PC-3 (cell line): Measurements from ENCODE around the gene TCF7L1. TPM values are rescaled to one million over a fixed set of nuclear protein-coding genes. Genes with fewer than 3 reads are reported as not detected.

Experiments used
- ATAC-seq: fragments of 200-7000 bp; cut with Tn5 transposase; 2 replicates; pipeline ENCODE4 v1.9.1; 2020; ENCODE audit warnings: mild to moderate bottlenecking, moderate library complexity
- BruUV-seq: library from RNA; stranded (reverse); fragments of 400-500 nt; replicated peaks from 2 replicates; lab custom pipeline; 2021; lab: Mats Ljungman, UMichigan
- CTCF ChIA-PET: fragments of 300-600 bp; sonication (Branson Sonifier 250); formaldehyde crosslinking; loops from one replicate; lab custom pipeline; 2022; ENCODE audit warnings: antibody characterized with exemption; lab: Charles Lee
- POLR2A ChIA-PET: fragments of 300-600 bp; sonication (Branson Sonifier 250); formaldehyde crosslinking; loops from one replicate; lab custom pipeline; 2022; ENCODE audit warnings: antibody characterized with exemption; ENCODE audit not compliant: unreplicated experiment; lab: Charles Lee
- DNase-seq: peaks from one replicate; pipeline ENCODE4 v3.0.0-alpha.2; 2015
- H2AFZ ChIP-seq: fragments of 300-600 bp; sonication (generic); 2 replicates; pipeline ENCODE4 v1.6.0; 2016; ENCODE audit warnings: antibody characterized with exemption, low read length
- H3F3A ChIP-seq: fragments of 300-600 bp; sonication (generic); one replicate; pipeline ENCODE4 v1.6.0; 2017; ENCODE audit warnings: antibody characterized with exemption, low read length, control low read depth, mild to moderate bottlenecking; ENCODE audit not compliant: unreplicated experiment
- H3K27ac ChIP-seq: fragments of 300-600 bp; sonication (generic); 2 replicates; pipeline ENCODE4 v1.5.1; 2016; ENCODE audit warnings: mild to moderate bottlenecking, low read length
- H3K27me3 ChIP-seq: fragments of 300-600 bp; sonication (generic); 2 replicates; pipeline ENCODE4 v1.6.1; 2016; ENCODE audit warnings: low read length, mixed read lengths
- H3K36me3 ChIP-seq: fragments of 300-600 bp; sonication (generic); 2 replicates; pipeline ENCODE4 v1.6.1; 2016; ENCODE audit warnings: low read depth, mixed run types, low read length, mixed read lengths
- H3K4me1 ChIP-seq: fragments of 300-600 bp; sonication (generic); 2 replicates; pipeline ENCODE4 v1.5.1; 2016; ENCODE audit warnings: low read length; ENCODE audit not compliant: insufficient read depth
- H3K4me2 ChIP-seq: fragments of 300-600 bp; sonication (generic); 2 replicates; pipeline ENCODE4 v1.6.0; 2016; ENCODE audit warnings: low read length
- H3K4me3 ChIP-seq: fragments of 300-600 bp; sonication (generic); 2 replicates; pipeline ENCODE4 v1.5.1; 2016; ENCODE audit warnings: mild to moderate bottlenecking, low read length, mixed read lengths
- H3K79me2 ChIP-seq: fragments of 300-600 bp; sonication (generic); 2 replicates; pipeline ENCODE4 v1.6.1; 2017; ENCODE audit warnings: low read length, mixed read lengths
- H3K9ac ChIP-seq: fragments of 300-600 bp; sonication (generic); 2 replicates; pipeline ENCODE4 v1.6.0; 2016; ENCODE audit warnings: mild to moderate bottlenecking, low read length
- H3K9me2 ChIP-seq: fragments of 300-600 bp; sonication (generic); replicated peaks from 2 replicates; pipeline ENCODE4 v1.6.1; 2016; ENCODE audit warnings: mixed run types, low read length, mixed read lengths
- H3K9me3 ChIP-seq: fragments of 300-600 bp; sonication (generic); 2 replicates; pipeline ENCODE4 v1.6.1; 2016; ENCODE audit warnings: low read length, mixed read lengths
- H4K20me1 ChIP-seq: fragments of 300-600 bp; sonication (generic); 2 replicates; pipeline ENCODE4 v1.6.1; 2016; ENCODE audit warnings: low read length, mixed read lengths
- EZH2 ChIP-seq: fragments of 300-600 bp; sonication (generic); IDR thresholded peaks from one replicate; pipeline ENCODE4 v1.6.1; 2017; ENCODE audit warnings: antibody characterized with exemption, mild to moderate bottlenecking, low read length; ENCODE audit not compliant: unreplicated experiment
- EZH2phosphoT487 ChIP-seq: fragments of 300-600 bp; sonication (generic); IDR thresholded peaks from 2 replicates; pipeline ENCODE4 v1.6.1; 2018; ENCODE audit warnings: mild to moderate bottlenecking, antibody characterized with exemption, low read length, borderline replicate concordance
- intact Hi-C: fragments of 100-400 bp; cut with micrococcal nuclease; formaldehyde crosslinking; loops from 2 replicates; pipeline ENCODE4 v1.9.0; 2023
- total RNA-seq: library from RNA; depleted of rRNA; stranded (reverse); fragments of >200 nt; gene quantifications from 2 replicates; pipeline ENCODE4 v1.2.3, GENCODE V29; 2014
- TF ChIP-seq, protein P1 (sequence below): fragments of 300-600 bp; sonication (generic); conservative IDR thresholded peaks from 2 replicates; pipeline ENCODE4 v1.5.1; 2017; ENCODE audit warnings: antibody characterized with exemption, low read depth, mild to moderate bottlenecking, low read length

TCF7L1 gene
- total RNA-seq, 1 experiment from 2014 or later, result 1.8 TPM

DNA sequence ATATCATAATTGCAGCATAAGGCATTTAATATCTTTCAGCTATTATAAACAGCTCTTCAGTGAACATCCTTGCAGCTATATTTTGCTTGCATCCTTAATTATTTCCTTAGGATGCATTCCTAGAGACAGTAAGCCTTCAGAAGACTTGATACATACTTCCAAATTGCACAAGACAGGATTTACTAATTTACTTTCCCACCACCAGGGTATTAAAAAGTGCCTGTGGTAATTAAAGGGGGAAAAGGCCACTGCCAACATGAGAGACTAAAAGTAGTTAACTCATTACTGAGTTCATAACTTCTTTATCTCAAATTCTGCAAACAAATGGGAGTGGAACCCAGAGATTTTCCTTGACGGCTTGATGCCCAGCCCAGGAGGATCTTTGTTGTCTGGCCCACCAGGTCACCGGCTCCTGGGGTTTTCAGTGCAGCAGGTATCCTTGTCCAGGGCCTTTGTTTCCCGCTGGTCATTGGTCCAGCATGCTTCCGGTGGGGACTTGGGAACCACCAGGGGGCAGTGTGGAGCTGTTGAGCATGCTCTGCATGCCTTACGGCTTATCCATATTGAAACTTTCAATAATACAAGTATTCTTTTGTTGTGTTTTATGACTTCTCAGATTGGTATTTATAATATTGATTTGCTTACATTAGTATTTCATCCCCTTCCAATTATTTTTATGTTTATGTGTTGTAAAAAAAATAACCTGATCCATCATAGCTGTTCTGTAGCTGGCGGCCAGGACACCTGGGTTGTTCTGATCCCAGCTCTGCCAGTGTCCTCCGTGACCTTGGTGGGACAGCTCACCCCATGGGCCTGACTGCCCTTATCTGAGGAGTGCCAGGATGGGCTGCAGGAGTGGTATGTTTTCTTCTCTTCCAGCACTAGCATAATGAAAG lies 133.2 kb downstream of the TCF7L1 start:
- Histone ChIP-seq H3K4me1 (no peaks in the 10 kb centered on the region), H3K79me2 (no peaks in the 10 kb centered on the region), H3K36me3 (no peaks in the 10 kb centered on the region), H3F3A (no peaks in the 10 kb centered on the region), H2AFZ (no peak overlapping the region), H4K20me1 (no peaks in the 10 kb centered on the region), H3K9me3 (no peaks in the 10 kb centered on the region), H3K9ac (no peak overlapping the region), H3K4me3 (no peak overlapping the region), H3K27ac (no peak overlapping the region), H3K4me2 (no peak overlapping the region), H3K9me2 (no peaks in the 10 kb centered on the region), H3K27me3 (no peaks in the 10 kb centered on the region)
- CTCF ChIA-PET, result no interaction called here
- BruUV-seq, result no TSS peak
- POLR2A ChIA-PET, result no interaction called here
- peak; percentile 69 for DNase-seq
- peak; percentile 66 for ATAC-seq
- TF ChIP-seq, protein P1, sequence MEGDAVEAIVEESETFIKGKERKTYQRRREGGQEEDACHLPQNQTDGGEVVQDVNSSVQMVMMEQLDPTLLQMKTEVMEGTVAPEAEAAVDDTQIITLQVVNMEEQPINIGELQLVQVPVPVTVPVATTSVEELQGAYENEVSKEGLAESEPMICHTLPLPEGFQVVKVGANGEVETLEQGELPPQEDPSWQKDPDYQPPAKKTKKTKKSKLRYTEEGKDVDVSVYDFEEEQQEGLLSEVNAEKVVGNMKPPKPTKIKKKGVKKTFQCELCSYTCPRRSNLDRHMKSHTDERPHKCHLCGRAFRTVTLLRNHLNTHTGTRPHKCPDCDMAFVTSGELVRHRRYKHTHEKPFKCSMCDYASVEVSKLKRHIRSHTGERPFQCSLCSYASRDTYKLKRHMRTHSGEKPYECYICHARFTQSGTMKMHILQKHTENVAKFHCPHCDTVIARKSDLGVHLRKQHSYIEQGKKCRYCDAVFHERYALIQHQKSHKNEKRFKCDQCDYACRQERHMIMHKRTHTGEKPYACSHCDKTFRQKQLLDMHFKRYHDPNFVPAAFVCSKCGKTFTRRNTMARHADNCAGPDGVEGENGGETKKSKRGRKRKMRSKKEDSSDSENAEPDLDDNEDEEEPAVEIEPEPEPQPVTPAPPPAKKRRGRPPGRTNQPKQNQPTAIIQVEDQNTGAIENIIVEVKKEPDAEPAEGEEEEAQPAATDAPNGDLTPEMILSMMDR, result peak; percentile 96
- TF ChIP-seq EZH2phosphoT487 (no peak), EZH2 (no peak)
- intact Hi-C loops, result loop anchor here (1.0 kb wide), 1 partner anchor 32 kb away; no protein-coding TSS in a partner anchor

DNA sequence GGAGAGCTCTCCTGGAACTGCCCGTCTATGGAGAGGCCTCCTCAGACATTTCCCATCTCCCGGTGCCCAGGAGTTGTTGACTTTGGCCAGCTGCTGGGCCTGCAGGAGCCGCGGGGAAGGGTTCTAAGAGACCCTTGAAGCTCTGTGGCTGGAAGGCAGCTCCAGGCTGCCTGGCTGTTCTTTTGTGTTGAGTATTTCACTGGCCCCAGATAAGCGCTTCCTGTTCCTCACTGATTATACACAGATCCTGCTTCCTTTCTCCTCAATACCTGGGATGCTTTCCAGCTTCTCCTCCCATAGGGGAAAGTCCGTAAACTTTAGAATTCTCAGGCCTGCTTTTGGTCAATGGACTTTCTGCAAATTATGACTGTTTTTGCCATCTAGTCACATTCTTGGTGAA lies 136.8 kb downstream of the TCF7L1 start:
- CTCF ChIA-PET, result no interaction called here
- intact Hi-C loops, result no loop called here
- H3K79me2 ChIP-seq, result no peaks in the 10 kb centered on the region
- no peaks in the 10 kb centered on the region for H3F3A ChIP-seq
- H3K9ac ChIP-seq, result no peak overlapping the region
- POLR2A ChIA-PET, result no interaction called here
- H4K20me1 ChIP-seq, result no peaks in the 10 kb centered on the region
- no peaks in the 10 kb centered on the region for H3K9me2 ChIP-seq
- H3K9me3 ChIP-seq, result no peaks in the 10 kb centered on the region
- H3K36me3 ChIP-seq, result no peaks in the 10 kb centered on the region
- DNase-seq, result no peak
- no TSS peak for BruUV-seq
- H3K4me1 ChIP-seq, result peaks cover 5% of the 10 kb centered on the region
- no peak overlapping the region for H2AFZ ChIP-seq
- no peak overlapping the region for H3K27ac ChIP-seq
- ATAC-seq, result no peak
- H3K4me3 ChIP-seq, result no peak overlapping the region
- TF ChIP-seq EZH2, result no peak
- TF ChIP-seq, protein P1, result no peak
- TF ChIP-seq EZH2phosphoT487, result no peak
- no peak overlapping the region for H3K4me2 ChIP-seq
- no peaks in the 10 kb centered on the region for H3K27me3 ChIP-seq

DNA sequence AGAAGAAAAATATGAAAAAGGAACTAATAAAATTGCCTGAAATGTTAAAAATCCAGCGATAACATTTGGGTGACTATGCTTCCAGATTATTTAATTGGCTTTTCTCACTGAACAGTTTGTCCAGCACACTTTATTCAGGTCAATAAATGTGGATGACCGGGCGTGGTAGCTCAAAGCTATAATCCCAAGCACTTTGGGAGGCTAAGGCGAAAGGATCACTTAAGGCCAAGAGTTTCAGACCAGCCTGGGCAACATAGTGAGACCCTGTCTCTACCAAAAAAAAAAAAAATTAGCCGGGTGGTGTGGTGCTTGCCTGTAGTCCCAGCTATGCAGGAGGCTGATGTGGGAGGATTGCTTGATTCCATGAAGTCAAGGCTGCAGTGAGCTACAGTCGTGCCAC lies 139.2 kb downstream of the TCF7L1 start:
- DNase-seq, result no peak
- no peaks in the 10 kb centered on the region for H3K79me2 ChIP-seq
- BruUV-seq, result no TSS peak
- no peaks in the 10 kb centered on the region for H3K9me2 ChIP-seq
- no peak for ATAC-seq
- H3K4me1 ChIP-seq, result peaks cover 6% of the 10 kb centered on the region
- H3K4me2 ChIP-seq, result no peak overlapping the region
- H4K20me1 ChIP-seq, result no peaks in the 10 kb centered on the region
- no peaks in the 10 kb centered on the region for H3F3A ChIP-seq
- H3K36me3 ChIP-seq, result no peaks in the 10 kb centered on the region
- ChIA-PET POLR2A (no interaction called here), CTCF (no interaction called here)
- H3K27me3 ChIP-seq, result no peaks in the 10 kb centered on the region
- no peak overlapping the region for H3K9ac ChIP-seq
- H3K9me3 ChIP-seq, result no peaks in the 10 kb centered on the region
- no peak overlapping the region for H3K4me3 ChIP-seq
- intact Hi-C loops, result no loop called here
- no peak overlapping the region for H2AFZ ChIP-seq
- TF ChIP-seq EZH2phosphoT487, result no peak
- TF ChIP-seq, protein P1, result no peak
- TF ChIP-seq EZH2, result no peak
- no peak overlapping the region for H3K27ac ChIP-seq
